Medulla oblongata (tissue), 1 donor: ENCODE results near the gene FRG2.
"Not testable (repeated sequence)": the region's sequence is repeated elsewhere in the genome, so short reads cannot be mapped to it uniquely, and the experiment has no call there.

Experiments used
- DNase-seq: peaks from one replicate; pipeline ENCODE4 v3.0.0-alpha.2; 2015; ENCODE audit errors: extremely low spot score

Gene FRG2

DNA sequence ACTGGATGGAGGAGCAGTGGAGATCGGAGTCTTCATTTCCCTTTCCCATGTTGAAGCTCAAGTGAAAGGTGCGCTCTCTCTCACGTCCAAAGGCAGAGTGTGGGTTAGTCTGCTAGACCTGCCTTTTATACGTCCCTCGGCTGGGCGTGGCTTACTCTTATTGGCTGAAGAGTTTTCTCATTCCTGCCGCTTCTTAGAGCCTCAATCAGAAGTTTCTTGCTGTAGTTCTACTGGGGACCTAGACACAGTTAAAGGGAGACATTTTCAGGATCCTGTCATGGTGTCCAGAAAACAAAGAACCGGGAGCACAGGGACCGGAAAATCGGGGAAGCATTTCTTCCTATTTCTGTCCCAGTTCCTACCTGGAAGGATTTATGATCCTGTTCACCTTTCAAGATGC is at the start of gene FRG2:
Gene FRG2, minus strand, starts transcription at position 101 of the 400 bp plus-strand sequence. Its CDS starts 52 bp downstream, at position 49.
- not testable (repeated sequence) for DNase-seq

DNA sequence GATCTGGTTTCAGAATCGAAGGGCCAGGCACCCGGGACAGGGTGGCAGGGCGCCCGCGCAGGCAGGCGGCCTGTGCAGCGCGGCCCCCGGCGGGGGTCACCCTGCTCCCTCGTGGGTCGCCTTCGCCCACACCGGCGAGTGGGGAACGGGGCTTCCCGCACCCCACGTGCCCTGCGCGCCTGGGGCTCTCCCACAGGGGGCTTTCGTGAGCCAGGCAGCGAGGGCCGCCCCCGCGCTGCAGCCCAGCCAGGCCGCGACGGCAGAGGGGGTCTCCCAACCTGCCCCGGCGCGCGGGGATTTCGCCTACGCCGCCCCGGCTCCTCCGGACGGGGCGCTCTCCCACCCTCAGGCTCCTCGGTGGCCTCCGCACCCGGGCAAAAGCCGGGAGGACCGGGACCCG is 41.3 kb upstream of the FRG2 start:
- DNase-seq, result not testable (repeated sequence)

DNA sequence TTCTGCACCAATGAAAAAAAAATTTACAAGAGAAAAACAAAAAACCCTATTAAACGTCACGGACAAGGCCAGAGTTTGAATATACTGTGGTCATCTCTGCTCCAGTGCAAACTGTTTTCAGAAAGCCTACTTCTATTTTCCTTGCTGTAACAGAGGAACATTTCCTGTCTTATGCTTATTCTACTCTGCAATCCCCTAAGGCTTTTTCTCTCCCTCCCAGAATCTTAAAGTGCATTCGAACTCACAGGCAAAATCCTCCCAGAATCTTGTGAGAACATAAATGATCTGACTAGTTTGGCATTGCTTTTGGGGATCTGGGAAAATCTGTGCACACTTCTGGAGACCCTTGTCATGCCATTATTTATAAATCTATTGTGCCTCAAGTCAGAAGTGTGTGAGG is 37.7 kb upstream of the FRG2 start:
- not testable (repeated sequence) for DNase-seq

GRCh38 chr4:190064342-190064741 is 37.3 kb upstream of the FRG2 start, which contains the start of gene DBET:
Gene DBET (plus strand): TSS chr4:190064502.
- not testable (repeated sequence) for DNase-seq

GRCh38 chr4:190058997-190059396 is 31.9 kb upstream of the FRG2 start:
- not testable (repeated sequence) for DNase-seq

DNA sequence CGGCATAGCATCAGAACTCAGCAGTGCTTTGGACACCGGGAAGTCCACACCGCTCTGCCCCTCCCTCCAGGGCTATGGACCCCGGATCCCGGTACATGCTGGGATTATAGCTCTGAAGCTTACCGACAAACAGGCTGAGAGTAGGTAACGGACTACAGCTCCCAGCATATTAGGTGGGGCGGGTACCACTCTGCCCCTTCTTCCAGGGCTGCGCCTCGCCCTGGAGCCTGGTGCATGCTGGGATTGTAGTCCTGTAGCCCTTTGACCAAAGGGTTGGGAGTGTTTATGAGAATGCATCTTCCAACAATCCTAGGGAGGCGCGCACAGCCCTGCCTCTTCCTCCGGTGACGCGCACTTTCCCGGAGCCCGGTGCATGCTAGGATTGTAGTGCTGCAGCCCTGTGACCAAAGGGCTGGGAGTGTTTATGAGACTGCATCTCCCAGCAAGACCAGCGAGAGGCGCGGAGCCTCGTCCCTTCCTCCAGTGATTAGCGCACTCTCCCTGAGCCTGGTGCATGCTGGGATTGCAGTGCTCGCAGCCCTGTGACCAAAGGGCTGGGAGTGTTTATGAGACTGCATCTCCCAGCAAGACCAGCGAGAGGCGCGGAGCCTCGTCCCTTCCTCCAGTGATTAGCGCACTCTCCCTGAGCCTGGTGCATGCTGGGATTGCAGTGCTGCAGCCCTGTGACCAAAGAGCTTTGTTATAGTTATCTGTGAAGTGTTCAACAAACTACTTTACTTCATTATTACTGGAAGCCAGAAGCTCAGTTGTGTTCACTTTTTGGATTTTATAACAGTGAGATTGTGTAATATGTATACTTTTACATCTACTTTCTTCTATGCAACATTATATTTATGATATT is 22.6 kb upstream of the FRG2 start:
- not testable (repeated sequence) for DNase-seq

- DNase-seq, result not testable (repeated sequence)
Measured at GRCh38 chr4:190047627-190048026, 20.6 kb upstream of the FRG2 start.

DNA sequence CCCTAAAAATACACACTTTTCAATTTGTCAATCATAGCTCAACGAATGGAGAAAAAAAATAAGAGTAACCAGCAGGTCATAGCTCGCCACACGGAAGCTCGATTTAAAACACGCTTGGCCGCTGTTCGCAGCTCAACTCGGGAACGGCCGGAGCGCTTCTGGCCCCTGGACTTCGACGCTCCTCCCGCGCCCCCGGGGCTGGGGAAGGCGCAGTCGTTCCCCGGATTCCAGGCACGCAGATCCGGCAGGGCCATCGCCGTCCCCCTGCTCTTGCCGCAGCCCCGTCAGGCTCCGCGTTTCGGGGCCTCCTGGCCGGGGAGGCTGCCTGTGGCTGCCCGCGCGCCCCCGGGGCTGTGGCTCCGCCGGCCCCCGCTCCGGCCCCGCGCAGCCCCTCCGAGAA is 13.8 kb upstream of the FRG2 start:
- not testable (repeated sequence) for DNase-seq

DNA sequence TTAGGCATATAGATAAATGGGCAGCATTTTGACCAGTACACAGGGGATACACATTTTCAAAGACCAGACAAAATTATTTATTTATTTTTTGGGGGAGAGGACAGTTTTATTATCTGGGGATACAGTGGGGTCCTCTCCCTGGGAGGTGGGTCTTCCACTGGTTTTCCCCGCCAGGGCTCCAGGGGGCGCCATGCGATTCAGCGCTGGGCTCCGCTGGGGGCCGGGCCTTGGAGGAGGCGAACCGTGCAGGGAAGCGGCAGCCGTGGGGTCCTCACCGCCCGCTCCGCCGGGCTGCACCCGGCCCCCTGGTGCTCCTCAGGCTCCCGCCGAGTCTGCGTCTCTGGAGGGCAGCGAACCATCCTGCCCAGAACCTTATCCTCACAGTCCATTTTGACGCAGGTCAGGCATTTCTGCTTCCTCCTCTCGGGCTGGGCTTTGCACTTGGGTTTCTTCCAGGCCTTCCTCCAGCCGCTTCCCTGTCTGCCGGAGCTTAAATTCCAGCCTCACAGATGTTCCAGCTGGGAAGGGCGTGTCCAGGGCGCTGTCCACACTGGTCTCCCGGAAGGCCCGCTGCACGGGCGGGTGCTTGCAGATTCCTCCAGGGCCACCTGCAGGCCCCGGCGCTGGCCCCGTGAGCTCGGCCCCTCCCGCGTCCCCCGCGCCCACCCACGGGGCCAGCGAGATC is 10.8 kb upstream of the FRG2 start:
- not testable (repeated sequence) for DNase-seq

- DNase-seq, result not testable (repeated sequence)
Measured at GRCh38 chr4:190031264-190031663, 4.2 kb upstream of the FRG2 start.

- DNase-seq, result not testable (repeated sequence)
Measured at GRCh38 chr4:190022614-190023281, 4.3 kb downstream of the FRG2 start.

- not testable (repeated sequence) for DNase-seq
Measured at GRCh38 chr4:190021973-190022372, 5.1 kb downstream of the FRG2 start.

GRCh38 chr4:190020790-190021717 is 6.0 kb downstream of the FRG2 start:
- DNase-seq, result peak; percentile 2

DNA sequence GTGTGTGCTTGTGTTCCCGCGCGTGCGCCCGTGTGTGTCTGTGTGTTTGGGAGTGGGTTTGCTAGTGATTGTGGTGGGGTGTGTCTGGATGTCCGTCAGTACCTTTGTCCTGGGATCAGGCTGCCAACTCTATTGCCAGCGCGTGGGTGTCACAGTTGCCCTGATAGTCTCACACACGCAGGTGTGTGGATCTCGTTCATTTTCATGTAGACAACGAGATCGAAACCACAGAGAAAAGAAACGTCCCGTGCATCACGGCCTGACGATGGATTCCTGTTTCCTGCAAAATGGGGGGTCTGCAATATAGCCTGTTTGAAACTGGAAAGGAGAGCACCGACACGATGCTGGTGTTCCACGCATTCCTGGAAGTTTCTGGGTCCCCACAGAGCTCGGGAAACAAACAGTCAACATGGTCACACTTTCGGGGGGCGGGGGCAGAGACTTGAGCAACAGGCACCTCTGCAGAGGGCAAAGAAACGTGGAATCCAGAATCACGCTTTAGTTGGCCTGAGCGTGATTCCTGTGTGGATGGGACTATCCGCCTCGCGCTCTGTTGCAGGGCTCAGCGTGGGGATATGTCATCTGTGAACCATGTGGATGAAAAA is 7.1 kb downstream of the FRG2 start:
- not testable (repeated sequence) for DNase-seq

DNA sequence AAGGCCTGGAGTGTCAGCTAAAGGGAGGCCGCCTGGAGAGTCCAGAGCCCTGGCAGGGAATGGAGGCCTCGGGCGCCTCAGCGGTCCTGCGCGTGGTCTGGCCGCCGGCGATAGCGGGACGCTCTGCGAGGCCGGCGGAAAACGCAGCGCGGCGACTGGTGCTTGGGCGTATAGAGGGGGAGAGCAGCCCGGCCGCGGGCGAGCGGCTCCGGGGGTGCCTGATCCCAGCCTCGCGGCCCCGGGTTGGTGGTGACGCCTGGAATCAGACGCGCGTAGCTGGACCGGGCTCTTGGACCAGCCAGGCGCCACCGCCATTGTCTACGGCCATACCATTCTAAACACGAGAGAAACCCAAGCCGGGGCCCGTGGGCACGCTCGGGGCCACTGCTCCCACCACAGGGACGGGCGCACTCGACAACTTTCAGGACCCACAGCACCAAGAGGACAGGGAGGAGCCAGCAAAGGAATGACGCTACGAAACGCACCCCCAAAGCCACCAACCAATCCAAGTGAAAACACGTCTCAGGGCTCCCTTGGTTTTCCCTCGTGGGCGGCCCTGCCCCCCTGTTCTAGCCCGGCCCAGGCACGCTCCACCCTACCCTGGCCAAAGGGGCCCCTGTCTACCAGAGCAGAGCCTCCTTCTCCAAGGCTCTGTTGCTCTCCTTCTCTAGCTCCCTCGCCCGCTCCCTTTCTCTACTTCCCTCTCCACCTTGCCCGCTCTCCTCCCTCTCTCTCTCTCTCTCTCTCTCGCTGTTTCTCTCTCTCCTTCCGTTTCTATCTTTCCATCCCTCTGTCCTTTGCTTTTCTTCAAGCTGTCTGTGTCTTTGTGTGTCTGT is 7.8 kb downstream of the FRG2 start:
- no peak for DNase-seq

DNA sequence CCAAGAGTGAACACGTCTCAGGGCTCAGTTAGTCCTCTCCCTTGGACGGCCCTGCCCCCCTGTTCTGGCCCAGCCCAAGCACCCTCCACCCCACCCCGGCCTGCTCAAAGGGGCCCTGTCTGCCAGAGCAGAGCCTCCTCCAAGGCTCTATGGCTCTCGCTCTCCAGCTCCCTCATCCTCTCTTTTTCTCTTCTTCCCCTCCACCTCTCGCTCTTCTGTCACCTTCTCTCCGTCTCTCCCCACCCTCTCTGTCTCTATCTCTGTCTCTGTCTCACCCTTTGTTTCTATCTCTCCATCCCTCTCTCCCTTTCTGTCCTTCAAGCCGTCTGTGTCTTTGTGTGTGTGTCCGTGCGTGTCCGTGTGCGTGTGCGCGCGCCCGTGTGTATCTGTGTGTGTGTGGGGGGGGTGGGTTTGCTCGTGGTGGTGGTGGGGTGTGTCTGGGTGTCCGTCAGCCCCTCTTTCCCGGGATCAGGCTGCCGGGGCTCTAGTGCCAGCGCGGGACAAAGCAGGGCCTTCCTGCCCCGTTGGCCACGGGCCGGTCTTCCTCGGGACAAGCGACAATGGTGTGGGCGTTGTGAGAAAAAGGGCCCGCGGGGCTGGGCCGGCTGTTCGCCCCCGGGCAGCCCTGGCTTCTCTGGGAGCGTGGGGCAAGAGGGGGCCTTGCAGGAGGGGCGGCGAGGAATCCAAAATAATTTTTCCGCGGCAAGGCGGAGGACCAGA is 8.7 kb downstream of the FRG2 start:
- DNase-seq, result no peak

DNA sequence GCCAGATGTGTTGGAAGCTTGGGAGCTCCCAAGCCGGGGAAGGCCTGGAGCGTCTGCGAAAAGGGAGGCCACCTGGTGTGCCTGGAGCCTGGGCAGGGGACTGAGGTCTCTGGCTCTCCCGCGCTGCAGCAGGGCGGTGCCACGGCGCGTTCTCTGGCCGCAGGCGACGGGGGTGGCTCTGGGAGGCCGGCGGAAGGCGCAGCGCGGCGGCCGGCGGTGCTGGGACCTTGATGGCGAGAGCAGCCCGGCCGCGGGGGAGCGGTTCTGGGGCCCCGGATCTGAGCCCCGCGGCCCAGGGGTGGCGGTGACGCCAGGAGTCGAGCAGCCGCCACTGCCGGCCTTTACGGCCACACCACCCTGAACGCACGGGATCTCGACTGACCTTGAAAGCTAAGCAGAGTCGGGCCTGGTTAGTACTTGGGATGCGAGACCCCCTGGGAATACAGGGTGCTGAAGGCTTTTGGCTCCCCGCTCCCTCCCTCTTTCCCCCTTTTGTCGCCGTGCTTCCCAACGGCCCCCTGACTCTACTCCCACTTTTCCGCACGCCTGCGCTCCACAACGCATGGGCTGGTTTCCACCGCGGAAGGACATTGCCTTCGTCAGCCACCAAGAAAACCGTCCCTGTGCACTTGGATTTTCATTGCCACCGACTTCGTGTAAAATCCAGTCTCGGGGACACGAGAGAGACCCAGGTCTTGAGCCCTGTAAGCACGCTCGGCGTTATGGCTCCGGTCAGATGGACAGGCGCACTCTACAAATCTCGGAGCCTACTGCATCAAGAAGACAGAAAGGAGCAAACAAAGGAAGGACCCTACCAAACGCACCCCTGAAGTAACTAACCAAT is 9.5 kb downstream of the FRG2 start:
- DNase-seq, result no peak
